GM18520 (cell line): ENCODE results near the gene LGI4.
"Not testable (repeated sequence)": the region's sequence is repeated elsewhere in the genome, so short reads cannot be mapped to it uniquely, and the experiment has no call there.

Experiments used
- ATAC-seq: cut with Tn5 transposase; IDR thresholded peaks from one replicate; pipeline ENCODE4 v1.9.1; 2021; ENCODE audit not compliant: unreplicated experiment

LGI4 gene

DNA sequence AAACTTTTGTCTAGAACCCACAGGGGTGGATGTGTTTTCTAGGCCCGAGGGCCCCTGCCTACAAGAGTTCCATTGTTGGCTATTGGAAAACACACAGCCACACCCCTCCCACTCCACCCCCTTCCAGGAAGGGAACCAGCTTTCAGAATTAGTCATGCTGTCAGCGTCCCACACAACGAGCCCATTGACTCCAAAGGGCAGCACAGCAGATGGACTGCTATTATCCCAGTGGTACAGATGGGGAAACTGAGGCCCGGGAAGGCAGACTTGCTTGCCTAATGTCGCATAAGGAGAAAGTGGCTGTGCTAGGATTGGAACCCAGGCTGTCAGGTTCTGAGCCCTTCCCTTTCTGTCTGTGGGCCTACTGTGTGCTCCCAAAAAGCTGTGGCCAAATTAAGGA is 27.3 kb downstream of the LGI4 start:
- no peak for ATAC-seq

- ATAC-seq, result no peak
Observed at GRCh38 chr19:35106898-35107541, 27.8 kb downstream of the LGI4 start.

DNA sequence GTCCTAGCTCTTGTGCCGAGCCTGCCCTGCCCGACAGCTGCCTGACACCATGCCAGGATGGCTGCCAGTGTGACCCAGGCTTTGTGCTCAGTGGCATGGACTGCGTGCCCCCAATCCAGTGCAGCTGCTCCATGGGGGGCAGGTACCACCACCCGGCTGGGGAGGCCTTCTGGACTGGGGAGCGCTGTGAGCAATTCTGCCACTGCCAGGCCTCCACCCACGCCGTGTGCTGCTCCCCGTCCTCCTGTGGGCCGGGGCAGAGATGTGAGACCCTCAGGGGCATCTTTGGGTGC is 28.6 kb downstream of the LGI4 start:
- ATAC-seq, result no peak

DNA sequence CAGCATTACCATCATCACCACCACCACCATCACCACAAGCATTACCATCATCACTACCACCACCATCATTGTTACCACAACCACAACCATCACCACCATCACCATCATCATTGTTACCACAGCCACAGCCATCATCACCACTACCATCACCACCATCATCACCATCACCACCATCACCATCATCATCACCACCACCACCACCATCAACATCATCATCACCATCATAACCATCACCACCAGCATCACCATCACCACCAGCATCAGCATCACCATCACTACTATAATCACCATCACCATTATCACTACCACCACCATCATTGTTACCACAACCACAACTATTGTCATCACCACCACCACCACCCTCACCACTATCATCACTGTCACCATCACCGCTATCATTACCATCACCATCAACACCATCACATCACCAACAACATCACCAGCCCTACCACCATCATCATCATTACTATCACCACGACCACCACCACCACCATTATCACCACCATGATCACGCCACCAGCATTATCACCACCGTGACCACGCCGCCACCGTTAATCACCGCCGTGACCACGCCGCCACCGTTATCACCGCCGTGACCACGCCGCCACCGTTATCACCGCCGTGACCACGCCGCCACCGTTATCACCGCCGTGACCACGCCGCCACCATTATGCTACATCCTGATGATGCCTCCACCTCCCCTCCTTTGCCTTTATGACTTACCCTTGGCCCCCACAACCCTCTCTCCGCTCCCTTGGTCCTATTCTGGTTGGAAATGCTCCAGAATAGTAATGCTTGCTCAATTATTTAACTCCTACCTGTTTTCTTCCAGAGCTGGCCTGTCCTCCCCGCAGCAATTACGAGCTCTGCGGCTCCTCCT is 29.2 kb downstream of the LGI4 start:
- no peak for ATAC-seq

DNA sequence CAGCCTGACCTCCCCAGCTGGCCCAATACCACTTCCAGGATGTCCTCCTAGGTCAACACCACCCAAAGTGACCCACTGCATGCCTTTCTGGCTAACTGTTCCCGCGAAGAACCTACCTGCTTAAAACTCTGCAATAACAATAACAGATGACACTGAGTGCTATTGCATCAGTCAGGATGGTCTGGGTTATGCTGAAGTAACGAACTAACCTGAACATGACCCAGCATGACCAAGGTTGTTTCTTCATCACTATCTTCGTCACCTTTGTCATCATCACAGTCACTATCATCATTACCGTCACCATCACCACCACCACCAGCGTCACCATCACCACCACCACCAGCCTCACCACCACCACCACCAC is 29.8 kb downstream of the LGI4 start:
- no peak for ATAC-seq

- ATAC-seq, result no peak
Observed at GRCh38 chr19:35104361-35104760, 30.5 kb downstream of the LGI4 start.

- ATAC-seq, result not testable (repeated sequence)
Observed at GRCh38 chr19:35103614-35104013, 31.2 kb downstream of the LGI4 start.

GRCh38 chr19:35101949-35102348 is 32.9 kb downstream of the LGI4 start:
- not testable (repeated sequence) for ATAC-seq

- no peak for ATAC-seq
Observed at GRCh38 chr19:35100588-35101533, 34.0 kb downstream of the LGI4 start.

- no peak for ATAC-seq
Observed at GRCh38 chr19:35099897-35100275, 35.0 kb downstream of the LGI4 start.

DNA sequence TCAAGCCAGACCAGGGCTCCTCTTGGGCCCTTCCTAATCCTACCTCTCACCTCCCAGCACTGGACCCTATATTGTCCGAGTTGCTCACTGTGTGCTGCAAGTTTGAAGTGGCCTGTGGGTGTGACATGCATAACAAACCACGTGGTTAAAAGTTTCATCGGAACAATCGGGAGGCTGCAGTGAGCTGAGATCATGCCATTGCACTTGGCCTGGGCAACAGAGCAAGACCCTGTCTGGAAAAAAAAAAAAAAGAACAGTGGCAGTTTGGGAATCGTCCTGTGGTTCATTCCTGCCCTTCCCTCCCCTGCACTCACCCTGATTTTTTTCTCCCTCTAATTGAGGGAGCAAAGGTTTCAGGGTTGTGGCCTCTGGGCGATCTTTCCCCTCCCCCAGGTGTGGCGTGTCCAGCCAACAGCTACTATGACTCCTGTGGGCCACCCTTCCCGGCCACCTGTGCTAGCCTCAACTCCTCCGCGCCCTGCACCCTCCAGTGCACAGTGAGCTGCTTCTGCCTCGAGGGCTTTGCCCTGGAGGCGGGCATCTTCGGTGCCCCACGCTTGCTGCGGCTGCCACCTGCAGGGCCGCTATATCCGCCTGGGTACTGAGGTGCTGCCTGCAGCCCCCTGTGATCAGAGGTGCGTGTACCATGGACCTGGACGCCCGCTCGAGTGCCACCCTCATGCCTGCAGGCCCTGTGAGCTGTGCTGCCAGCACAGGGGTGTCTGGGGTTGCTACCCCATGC is 35.5 kb downstream of the LGI4 start:
- ATAC-seq, result no peak

GRCh38 chr19:35098413-35099049 is 36.3 kb downstream of the LGI4 start:
- no peak for ATAC-seq

GRCh38 chr19:35095667-35096368 is 39.0 kb downstream of the LGI4 start:
- ATAC-seq, result no peak

DNA sequence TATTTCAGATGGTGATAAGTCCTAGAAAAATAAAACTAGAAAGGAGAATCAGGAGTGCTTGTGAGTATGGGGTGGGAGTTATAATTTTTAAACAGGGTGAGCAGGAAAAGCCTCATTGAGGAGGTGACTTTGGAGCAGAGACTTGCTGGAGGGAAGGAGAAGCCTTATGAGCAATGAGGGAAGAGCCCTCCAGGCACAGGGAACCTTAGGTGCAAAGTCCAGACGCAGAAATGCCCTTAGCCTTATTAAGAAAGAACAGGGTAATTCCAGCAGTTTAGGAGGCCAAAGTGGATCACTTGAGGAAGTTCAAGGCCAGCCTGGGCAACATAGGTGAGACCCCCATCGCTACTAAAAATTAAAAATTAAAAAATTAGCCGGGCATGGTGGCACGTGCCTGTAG is 40.2 kb downstream of the LGI4 start:
- ATAC-seq, result no peak

GRCh38 chr19:35093941-35094647 is 40.8 kb downstream of the LGI4 start:
- ATAC-seq, result no peak

- ATAC-seq, result no peak
Observed at GRCh38 chr19:35093430-35093829, 41.4 kb downstream of the LGI4 start.

DNA sequence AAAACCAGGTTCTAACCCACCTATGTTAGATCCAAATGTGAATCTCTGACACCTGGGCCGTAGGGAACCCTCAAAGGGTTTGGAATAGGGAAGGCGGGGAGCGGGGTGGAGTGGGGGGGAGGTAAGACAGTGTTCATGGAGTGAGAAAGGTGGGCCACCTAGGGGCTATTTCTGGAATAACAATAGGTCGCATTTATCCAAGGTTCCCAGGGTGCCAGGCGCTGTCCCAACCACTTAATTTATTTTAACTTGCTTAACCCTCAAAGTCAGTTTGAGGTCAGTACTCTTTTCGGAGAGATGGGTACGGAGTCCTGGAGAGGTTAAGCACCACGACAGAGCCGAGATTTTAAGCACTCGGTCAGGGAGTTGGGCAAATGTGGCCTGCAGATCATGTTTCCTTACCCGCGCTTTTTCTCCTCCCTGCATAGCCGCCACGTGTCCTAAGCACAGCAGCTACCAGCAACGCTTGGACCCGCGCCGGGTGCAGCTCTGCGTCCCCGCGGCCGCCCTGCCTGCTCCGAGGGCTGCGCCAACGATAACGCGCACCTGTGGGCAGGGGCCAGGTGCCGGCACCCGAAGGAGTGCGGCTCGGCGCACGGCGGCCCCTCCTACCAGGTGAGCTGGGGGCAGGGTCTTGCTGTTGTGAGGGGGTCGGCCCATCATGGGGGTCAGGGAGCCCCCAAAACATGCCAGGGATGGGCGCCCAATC is 44.2 kb downstream of the LGI4 start:
- no peak for ATAC-seq

GRCh38 chr19:35090160-35090505 is 44.7 kb downstream of the LGI4 start:
- no peak for ATAC-seq

DNA sequence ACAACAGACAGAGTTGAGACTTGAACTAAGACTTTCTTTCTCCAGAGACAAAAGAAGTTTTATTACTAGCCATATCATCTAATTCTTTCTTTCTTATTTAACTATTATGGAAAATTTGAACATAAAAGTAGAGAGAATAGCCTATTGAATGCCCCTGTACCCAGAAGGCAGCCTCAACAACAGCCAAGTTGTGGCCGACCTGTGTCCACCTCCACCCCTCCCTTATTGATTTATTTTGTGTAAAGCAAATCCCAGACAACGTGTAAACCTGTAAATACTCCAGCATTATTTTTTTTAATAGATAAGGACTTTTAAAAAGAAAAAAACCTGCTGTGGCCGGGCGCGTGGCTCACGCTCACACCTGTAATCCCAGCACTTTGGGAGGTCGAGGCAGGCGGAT is 45.3 kb downstream of the LGI4 start:
- no peak for ATAC-seq
